Uterus (tissue), 2 donors: Measurements from ENCODE around the gene CYP4F8.

ENCODE experiments used
- CTCF ChIP-seq, 4 experiments: fragments of 200-600 bp in 2 of 4; fragments of 450-650 bp in 2 of 4; sonication (generic) in 2 of 4; IDR thresholded peaks; one replicate each; pipeline ENCODE4 v1.5.1; 2016 to 2019; ENCODE audit warnings: antibody characterized with exemption in 4 of 4, mild to moderate bottlenecking in 2 of 4, moderate library complexity in 1 of 4
- POLR2A ChIP-seq, 2 donors: fragments of 450-650 bp; IDR thresholded peaks; one replicate each; pipeline ENCODE4 v1.6.1; 2016; ENCODE audit warnings: antibody characterized with exemption in 2 of 2, mild to moderate bottlenecking in 1 of 2, moderate library complexity in 1 of 2

GRCh38 chr19:15589760-15590451, 25.1 kb upstream of the CYP4F8 start:
- TF ChIP-seq POLR2A (IDR thresholded peaks at IDR 0.05): no peak
- no peak for TF ChIP-seq CTCF (IDR thresholded peaks at IDR 0.05)
